CD4-positive, alpha-beta T cell treated with Interleukin-6 for 4 hours (primary cell): ENCODE measurements around the gene ABHD11.

Experiments used
- DNase-seq: peaks from one replicate; pipeline ENCODE4 v3.0.0-alpha.2; 2020; ENCODE audit warnings: mixed read lengths

The ABHD11 gene

DNA sequence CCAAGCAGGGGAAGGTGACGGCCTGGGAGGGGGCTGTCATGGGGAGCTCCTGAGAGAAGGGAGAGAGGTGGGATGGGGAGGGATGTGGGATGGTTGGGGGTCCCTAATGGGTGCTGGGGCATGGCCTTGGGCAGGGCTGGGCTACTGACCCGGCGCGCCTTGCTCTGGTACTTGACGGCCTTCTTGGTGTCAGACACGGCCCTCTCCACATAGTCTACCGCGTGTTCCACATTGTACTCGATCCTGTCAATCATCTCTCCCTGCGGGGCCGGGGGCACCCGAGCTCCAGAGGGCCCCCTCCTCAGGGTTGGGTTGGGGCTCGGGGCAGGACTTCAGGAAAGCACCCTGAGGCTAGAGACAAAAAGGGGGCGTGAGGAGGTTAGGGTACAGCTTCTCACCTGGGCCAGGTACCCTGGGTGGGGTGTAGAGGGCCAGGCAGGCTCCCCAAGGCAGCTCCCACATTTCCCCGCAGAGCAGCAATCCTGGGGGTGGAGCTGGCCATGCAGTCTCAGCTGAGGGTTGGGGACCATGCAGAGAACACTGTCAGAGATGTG is 37.9 kb downstream of the ABHD11 start:
- no peak for DNase-seq

DNA sequence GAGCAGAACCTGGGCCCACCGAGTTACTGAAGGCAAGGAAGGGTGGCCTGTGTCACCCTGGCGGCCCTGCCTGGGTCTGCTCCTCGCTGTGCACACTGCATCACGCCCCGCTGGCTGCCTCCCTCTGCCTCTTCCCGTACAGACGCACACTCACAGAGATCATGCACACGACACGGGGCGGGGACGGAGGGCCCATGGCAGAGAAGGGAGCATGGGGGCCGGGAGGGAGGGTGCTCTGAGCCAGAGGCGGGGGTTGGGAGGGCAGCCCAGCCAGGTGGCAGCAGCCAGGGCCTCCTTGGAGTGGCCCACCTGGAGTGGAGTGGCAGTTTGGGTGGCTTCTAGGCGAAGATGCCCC is 38.6 kb downstream of the ABHD11 start:
- no peak for DNase-seq

DNA sequence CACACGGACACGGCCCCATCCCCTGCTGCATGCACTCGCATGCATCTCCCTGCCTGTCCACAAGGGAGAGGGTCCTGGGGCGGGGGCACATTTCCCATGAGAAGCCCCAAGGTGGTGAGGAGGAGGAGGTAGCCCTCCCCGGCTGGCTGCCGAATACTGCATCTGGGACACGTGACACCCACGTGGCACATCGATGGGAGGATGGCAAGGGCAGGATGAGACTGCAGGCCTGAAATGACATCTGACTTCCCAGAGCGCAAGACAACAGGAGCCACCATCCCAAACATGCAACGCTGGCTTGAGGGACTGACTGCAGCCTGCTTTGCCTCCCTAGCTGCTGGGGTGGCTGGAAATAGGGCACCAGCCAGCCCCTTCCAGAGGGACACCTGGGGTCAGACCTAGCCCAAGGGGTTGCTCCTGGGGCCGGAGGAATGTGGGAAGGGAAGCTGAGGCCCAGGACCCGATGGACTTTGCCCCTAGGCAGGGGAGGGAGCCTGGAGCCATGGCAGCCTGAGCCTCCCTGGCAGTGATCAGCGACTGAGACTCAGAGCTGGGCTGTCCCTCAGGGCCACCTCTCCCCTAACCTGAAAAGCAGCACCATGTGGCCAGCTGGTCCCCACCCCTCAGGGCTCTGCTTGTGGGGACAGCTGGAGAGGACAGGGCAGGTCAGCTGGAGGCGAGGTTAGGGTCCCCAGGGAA is 39.1 kb downstream of the ABHD11 start:
- DNase-seq = no peak

DNA sequence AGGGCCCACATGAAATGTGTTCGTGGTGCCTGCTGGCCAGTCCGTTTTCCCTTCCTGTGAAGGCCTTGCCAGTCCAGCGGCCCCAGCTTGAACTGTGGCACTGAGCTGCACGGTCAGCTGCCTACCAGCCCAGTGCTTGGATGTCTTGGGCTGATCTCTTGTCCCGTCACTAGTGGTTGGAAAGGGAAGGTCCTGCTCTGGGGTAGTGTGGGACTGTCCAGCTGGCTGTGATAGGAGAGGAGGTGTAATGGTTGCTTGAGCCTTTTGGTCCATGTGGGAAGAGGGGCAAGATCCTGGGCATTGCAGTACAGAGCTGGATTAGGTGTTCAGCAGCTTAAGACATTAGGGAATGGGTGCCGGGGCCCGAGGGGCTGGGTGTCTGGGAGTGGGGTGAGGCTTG is 40.2 kb downstream of the ABHD11 start:
- DNase-seq = no peak

DNA sequence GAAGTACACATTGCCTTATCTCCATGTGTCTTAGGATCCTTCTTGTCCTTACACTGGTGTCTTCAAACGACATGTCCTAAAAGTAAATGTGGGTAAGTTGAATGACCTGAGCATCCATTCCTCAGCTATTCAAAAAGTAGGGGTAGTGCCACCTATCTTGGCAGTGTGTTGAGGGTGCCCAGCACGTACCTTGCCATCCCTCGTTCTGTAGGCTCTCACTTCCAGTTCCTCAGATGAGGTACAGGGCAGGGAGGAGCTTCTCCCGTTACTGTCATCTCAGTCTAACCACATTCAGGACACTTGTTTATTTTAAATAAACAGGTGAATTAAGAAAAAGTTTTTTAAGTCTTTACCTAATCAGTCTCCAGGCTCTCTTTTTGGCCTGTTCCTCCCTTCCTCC is 42.2 kb downstream of the ABHD11 start:
- no peak for DNase-seq

DNA sequence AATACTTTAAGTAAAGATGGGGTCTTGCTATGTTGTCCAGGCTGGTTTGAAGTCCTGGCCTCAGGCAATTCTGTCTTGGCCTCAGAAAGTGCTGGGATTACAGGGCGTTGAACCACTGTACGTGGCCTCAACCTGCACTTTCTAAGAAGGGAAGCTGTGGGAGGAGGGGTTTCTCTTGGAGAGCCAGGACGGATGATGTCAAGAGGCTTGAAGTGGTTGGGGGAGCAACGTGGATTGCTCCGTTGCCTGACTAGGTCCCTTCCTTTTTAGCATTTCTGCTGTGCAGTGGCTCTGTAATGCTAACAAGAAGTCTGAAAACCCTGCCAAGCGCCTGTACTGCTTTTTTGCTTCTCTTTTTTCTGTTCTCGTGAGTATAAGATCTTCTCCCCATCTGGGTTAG is 48.0 kb downstream of the ABHD11 start:
- DNase-seq = no peak

DNA sequence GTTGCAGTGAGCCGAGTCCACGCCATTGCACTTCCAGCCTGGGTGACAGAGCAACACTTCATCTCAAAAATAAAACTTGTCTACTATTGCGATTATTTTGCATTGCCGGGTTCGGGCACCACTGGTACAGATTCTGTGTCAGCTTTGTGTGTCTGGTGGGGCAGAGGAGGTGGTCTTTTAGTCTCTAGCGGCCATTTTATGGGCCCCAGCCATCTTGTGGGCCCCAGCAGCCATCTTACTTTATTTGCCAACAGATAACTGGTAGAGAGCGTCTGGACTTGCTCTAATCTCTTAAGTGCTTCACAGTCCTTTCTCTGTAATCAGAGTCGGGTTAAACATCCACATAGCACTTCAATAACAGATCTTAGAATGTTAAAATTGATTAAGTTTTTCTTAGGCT is 50.3 kb downstream of the ABHD11 start:
- no peak for DNase-seq
